Measurements from ENCODE around the gene SH3BP2. TPM values are rescaled to one million over a fixed set of nuclear protein-coding genes. Genes with fewer than 3 reads are reported as not detected.

The SH3BP2 gene
- total RNA-seq, 4 donors from 2014 or later = 92.6 to 301 (median 117) TPM

DNA sequence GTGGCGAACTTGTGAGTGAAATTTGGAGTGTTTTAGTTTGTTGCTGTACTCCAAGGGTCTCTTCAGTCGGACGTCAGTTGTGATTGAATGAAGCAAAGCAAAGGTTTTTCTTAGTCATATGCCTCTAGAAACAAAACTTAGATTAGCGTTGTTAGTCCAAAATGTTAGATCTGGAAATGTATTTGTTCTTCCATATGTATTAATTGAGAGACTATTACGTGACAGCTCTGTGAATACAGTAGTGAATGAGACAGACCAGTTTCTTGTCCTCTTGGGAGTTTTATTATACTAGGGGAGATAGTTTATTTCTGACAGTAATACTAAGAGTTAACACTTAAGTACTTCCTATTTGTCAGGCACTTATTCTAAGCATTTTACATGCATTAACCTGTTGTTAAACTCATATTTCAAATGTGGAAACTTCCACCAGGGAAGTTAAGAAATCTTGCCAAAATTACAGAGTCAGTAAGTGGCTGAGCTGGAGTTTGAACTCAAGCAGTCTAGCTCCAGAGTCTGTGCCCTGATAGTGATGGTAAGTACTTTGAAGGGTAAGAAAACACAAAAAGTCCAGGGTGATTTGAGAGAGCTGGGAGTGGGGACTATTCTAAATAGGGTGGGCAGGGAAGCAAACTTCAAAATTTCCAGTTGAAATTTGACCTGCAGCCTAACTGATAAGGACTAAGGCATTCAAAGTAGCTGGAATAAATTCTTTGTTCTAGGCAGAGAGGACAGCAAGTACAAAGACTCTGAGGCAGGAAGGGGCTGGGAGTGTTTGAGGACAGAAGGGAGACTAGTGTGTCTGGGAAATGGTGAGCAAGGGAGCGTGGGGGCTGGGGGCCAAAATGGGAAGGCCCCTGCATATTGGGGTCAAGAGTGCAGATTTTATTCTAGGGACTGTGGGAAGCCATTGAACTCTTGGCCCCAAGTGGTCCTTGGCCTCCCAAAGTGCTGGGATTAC lies 67.8 kb downstream of the SH3BP2 start:
- intact Hi-C loops (cut with DNase I; ENCODE audit: low total_unique reads) (no loop called here), in situ Hi-C loops (cut with MboI; ENCODE audit: low pct_ligation_motif_present in 1 of 4, low pct_unique_long_range_greater_than_20kb in 1 of 4, low sequenced_read_pairs in 3 of 4) (no loop called here)
- DNase-seq = no peak
- no peaks in the 10 kb centered on the region for H3K36me3 ChIP-seq
- no peaks in the 10 kb centered on the region for H3K27me3 ChIP-seq
- WGBS, 2 donors (ENCODE audit: low coverage in 1 of 2) = 72 to 74% methylated on average over 6 of the region's 6 CpGs
- peaks cover 45 to 96% (median 91%) of the 10 kb centered on the region in 4 donors for H3K4me1 ChIP-seq
- H3K27ac ChIP-seq = peak overlapping the region; percentile 72 to 81 (median 74)
- no peaks in the 10 kb centered on the region for H3K9me3 ChIP-seq
- H3K4me3 ChIP-seq = no peak overlapping the region
- TF ChIP-seq EP300 (IDR thresholded peaks at IDR 0.05; ENCODE audit: low read depth) (peak; percentile 22), POLR2AphosphoS5 (IDR thresholded peaks at IDR 0.05) (no peak)

DNA sequence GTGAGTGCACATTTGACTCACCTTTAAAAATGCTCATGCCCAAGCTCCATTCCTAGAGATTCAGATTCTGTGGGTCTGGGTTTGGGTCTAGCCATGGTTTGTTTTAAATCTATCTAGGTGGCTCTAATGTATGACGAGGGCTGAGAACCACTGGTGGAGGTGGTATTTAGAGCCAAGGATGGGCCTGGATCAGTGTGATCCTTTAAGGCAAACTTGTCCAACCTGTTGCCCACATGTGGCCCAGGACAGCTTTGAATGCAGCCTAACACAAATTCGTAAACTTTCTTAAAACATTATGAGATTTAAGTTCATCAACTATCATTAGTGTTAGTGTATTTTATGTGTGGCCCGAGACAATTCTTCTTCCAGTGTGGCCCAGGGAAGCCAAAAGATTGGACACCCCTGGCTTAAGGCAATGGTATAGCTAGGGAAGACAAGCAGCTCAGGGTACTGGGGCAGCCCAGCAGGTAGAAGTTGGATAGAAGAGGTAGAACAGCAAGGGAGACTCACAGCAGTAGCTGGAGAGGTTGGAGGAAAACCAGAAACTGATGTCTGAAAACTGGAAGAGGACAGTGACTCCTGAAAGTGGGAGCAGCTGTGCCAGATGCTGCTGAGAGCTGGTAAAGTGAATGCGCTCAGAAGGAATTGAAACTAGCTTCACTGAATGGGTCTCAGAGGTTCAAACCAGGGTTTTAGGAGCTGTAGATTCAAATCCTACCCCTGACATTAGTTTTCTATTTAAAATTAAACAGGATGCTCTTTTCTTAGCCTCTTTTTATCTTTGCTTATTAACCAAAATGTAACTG lies 68.9 kb downstream of the SH3BP2 start:
- 66 to 69% methylated on average over 4 of the region's 4 CpGs for WGBS, 2 donors (ENCODE audit: low coverage in 1 of 2)
- H3K4me3 ChIP-seq = no peak overlapping the region
- peaks cover 43 to 100% (median 97%) of the 10 kb centered on the region in 4 donors for H3K4me1 ChIP-seq
- no peaks in the 10 kb centered on the region for H3K27me3 ChIP-seq
- intact Hi-C loops (cut with DNase I; ENCODE audit: low total_unique reads) = no loop called here
- H3K36me3 ChIP-seq = no peaks in the 10 kb centered on the region
- in situ Hi-C loops (cut with MboI; ENCODE audit: low pct_ligation_motif_present in 1 of 4, low pct_unique_long_range_greater_than_20kb in 1 of 4, low sequenced_read_pairs in 3 of 4) = no loop called here
- H3K27ac ChIP-seq = peak overlapping the region; percentile 72 to 81 (median 74)
- TF ChIP-seq POLR2AphosphoS5 (IDR thresholded peaks at IDR 0.05) (no peak), POLR2A (IDR thresholded peaks at IDR 0.05) (no peak), EP300 (IDR thresholded peaks at IDR 0.05; ENCODE audit: low read depth) (no peak)
- TF ChIP-seq, protein P1, sequence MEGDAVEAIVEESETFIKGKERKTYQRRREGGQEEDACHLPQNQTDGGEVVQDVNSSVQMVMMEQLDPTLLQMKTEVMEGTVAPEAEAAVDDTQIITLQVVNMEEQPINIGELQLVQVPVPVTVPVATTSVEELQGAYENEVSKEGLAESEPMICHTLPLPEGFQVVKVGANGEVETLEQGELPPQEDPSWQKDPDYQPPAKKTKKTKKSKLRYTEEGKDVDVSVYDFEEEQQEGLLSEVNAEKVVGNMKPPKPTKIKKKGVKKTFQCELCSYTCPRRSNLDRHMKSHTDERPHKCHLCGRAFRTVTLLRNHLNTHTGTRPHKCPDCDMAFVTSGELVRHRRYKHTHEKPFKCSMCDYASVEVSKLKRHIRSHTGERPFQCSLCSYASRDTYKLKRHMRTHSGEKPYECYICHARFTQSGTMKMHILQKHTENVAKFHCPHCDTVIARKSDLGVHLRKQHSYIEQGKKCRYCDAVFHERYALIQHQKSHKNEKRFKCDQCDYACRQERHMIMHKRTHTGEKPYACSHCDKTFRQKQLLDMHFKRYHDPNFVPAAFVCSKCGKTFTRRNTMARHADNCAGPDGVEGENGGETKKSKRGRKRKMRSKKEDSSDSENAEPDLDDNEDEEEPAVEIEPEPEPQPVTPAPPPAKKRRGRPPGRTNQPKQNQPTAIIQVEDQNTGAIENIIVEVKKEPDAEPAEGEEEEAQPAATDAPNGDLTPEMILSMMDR (IDR thresholded peaks at IDR 0.05) = no peak
- DNase-seq = no peak
- H3K9me3 ChIP-seq = no peaks in the 10 kb centered on the region

DNA sequence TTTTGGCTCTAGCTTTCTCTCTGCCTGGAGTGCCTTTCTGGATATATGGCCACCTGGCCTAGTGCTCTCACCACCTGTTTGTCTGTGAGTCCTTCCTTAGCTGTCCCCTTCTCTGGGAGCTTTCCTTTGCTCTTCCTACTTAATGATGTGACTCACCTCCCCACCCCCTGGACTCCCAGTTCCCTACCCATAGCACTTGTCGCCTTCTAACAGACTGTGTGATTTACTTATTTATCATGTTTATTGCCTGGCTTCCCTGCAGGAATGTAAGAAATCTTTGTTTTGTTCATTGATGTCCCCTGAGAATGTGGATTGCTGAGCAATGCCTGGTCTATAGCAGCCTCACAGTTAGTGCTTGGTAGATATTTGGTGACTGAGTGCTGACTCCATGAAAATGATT lies 69.6 kb downstream of the SH3BP2 start:
- DNase-seq = no peak
- H3K36me3 ChIP-seq = no peaks in the 10 kb centered on the region
- H3K4me3 ChIP-seq = no peak overlapping the region
- no peak for TF ChIP-seq EP300 (IDR thresholded peaks at IDR 0.05; ENCODE audit: low read depth)
- no peak for TF ChIP-seq POLR2AphosphoS5 (IDR thresholded peaks at IDR 0.05)
- TF ChIP-seq, protein P1 (IDR thresholded peaks at IDR 0.05) = no peak
- no peak for TF ChIP-seq POLR2A (IDR thresholded peaks at IDR 0.05)
- WGBS, 2 donors (ENCODE audit: low coverage in 1 of 2) = 0 to 25% methylated on average over 1 of the region's 1 CpG
- no peaks in the 10 kb centered on the region for H3K9me3 ChIP-seq
- in situ Hi-C loops (cut with MboI; ENCODE audit: low pct_ligation_motif_present in 1 of 4, low pct_unique_long_range_greater_than_20kb in 1 of 4, low sequenced_read_pairs in 3 of 4) (no loop called here), intact Hi-C loops (cut with DNase I; ENCODE audit: low total_unique reads) (no loop called here)
- H3K27ac ChIP-seq = peak overlapping the region; percentile 55 to 81 (median 74)
- peaks cover 50 to 100% (median 97%) of the 10 kb centered on the region in 4 donors for H3K4me1 ChIP-seq
- H3K27me3 ChIP-seq = no peaks in the 10 kb centered on the region

DNA sequence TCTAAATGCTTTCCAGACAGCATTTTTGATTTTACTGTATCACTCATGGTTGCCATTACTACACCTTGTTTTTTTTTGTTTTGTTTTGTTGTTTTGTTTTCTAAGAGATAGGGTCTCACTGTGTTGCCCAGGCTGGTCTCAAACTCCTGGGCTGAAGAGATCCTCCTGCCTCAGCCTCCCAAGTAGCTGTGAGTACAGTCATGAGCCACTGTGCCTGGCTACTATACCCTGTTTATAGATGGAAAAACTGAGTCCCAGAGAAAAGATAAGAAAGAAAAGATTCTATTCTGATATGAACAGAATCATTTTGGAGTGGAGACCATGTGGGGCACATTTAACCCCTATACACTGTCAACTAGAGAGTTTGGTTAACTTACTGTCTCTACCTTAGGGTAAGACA lies 70.8 kb downstream of the SH3BP2 start:
- Histone ChIP-seq H3K4me3 (no peak overlapping the region), H3K36me3 (no peaks in the 10 kb centered on the region), H3K9me3 (no peaks in the 10 kb centered on the region), H3K27me3 (no peaks in the 10 kb centered on the region), H3K4me1 (peaks cover 57 to 100% (median 94%) of the 10 kb centered on the region in 4 donors), H3K27ac (peak overlapping the region in 3 of 4 donors; percentile 30 to 81 (median 76))
- in situ Hi-C loops (cut with MboI; ENCODE audit: low pct_ligation_motif_present in 1 of 4, low pct_unique_long_range_greater_than_20kb in 1 of 4, low sequenced_read_pairs in 3 of 4) = no loop called here
- no peak for DNase-seq
- no peak for TF ChIP-seq POLR2AphosphoS5 (IDR thresholded peaks at IDR 0.05)
- TF ChIP-seq EP300 (IDR thresholded peaks at IDR 0.05; ENCODE audit: low read depth) = no peak
- TF ChIP-seq POLR2A (IDR thresholded peaks at IDR 0.05) = no peak
- TF ChIP-seq, protein P1 (IDR thresholded peaks at IDR 0.05) = no peak
- intact Hi-C loops (cut with DNase I; ENCODE audit: low total_unique reads) = no loop called here

Data from transverse colon (tissue), 4 donors.